Measurements from ENCODE around the gene TNFRSF25. TPM values are rescaled to one million over a fixed set of nuclear protein-coding genes. Genes with fewer than 3 reads are reported as not detected.

The TNFRSF25 gene
- total RNA-seq, 1 donor from 2014 or later, result 8.2 TPM

- no peak overlapping the region for H3K4me3 ChIP-seq
- H3K27ac ChIP-seq, result peak overlapping the region; percentile 58
- ATAC-seq, result peak in 1 of 2 donors; percentile 3
These were observed 6.4 kb upstream of the TNFRSF25 start for GRCh38 chr1:6472391-6472790.

GRCh38 chr1:6471970-6472368 is 6.0 kb upstream of the TNFRSF25 start:
- peaks cover 15% of the 10 kb centered on the region for H3K36me3 ChIP-seq
- DNase-seq (peak; percentile 85), ATAC-seq (peak; percentile 81 to 87)
- peak overlapping the region; percentile 58 for H3K27ac ChIP-seq
- no peak overlapping the region for H3K4me3 ChIP-seq
- no peaks in the 10 kb centered on the region for H3K27me3 ChIP-seq (ENCODE audit: low read depth)
- TF ChIP-seq CTCF (IDR thresholded peaks at IDR 0.05), result no peak
- intact Hi-C loops (cut with DNase I), result no loop called here
- H3K9me3 ChIP-seq, result no peaks in the 10 kb centered on the region
- H3K4me1 ChIP-seq, result peaks cover 7% of the 10 kb centered on the region

More at GRCh38 chr1:6472391-6472790, 6.4 kb upstream of the TNFRSF25 start:
- Histone ChIP-seq H3K4me1 (peaks cover 7% of the 10 kb centered on the region), H3K9me3 (no peaks in the 10 kb centered on the region), H3K36me3 (peaks cover 15% of the 10 kb centered on the region), H3K27me3 (ENCODE audit: low read depth) (no peaks in the 10 kb centered on the region)
- no peak for DNase-seq
- intact Hi-C loops (cut with DNase I), result no loop called here
- peak; percentile 14 for TF ChIP-seq CTCF (IDR thresholded peaks at IDR 0.05)

DNA sequence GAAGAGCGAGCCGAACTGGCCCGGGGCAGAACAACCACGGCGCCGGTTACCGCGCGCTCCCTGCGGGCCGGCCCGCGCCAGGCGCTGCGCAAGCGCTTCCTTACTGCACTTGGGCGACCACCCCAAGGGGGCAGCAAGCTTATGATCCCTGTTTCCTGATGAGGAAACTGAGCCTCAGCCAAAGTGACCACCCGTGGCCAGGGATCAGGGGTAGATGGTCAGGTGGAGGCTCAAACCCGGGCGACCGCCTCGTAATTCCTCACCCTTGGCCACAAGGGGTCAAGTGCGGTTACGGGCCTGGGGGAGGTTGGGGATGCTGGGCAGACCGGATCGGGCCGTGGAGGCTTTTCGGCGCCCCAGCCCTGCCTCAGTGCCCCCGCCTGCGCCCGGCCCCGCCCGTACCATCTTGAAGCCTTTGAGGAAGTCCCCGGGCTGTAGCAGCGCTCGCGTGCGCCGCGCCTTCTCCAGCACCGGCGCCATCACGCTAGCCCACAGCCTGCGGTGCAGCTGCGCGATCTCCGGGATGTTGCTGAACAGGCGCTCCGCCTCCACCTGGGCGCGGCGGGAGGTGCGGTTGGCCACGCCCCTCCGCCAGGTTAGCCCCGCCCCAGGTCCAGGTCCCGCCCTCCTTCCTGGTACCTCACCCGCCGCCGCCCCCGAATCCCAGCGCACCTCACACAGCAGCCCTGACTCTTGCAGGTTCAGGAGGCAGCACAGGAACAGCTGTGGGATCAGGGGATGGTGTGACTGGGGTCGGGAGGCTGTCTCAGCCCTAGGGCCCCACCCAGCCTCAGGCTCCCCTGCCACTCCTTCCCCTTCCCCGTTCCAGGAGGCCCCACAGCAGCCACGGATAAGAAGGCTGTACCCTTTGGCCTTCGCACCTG is 5.4 kb upstream of the TNFRSF25 start:
- ATAC-seq (peak in 1 of 2 donors; percentile 1), DNase-seq (peak; percentile 51)
- Histone ChIP-seq H3K27me3 (ENCODE audit: low read depth) (no peaks in the 10 kb centered on the region), H3K4me1 (peaks cover 7% of the 10 kb centered on the region), H3K36me3 (peaks cover 15% of the 10 kb centered on the region), H3K27ac (peak overlapping the region; percentile 58), H3K9me3 (no peaks in the 10 kb centered on the region), H3K4me3 (no peak overlapping the region)
- no peak for TF ChIP-seq CTCF (IDR thresholded peaks at IDR 0.05)
- intact Hi-C loops (cut with DNase I), result no loop called here

GRCh38 chr1:6470132-6471085 is 4.4 kb upstream of the TNFRSF25 start:
- Histone ChIP-seq H3K36me3 (peaks cover 15% of the 10 kb centered on the region), H3K4me1 (peaks cover 1% of the 10 kb centered on the region), H3K9me3 (no peaks in the 10 kb centered on the region), H3K27me3 (ENCODE audit: low read depth) (no peaks in the 10 kb centered on the region), H3K4me3 (no peak overlapping the region), H3K27ac (no peak overlapping the region)
- intact Hi-C loops (cut with DNase I), result no loop called here
- DNase-seq, result peak; percentile 46
- no peak for TF ChIP-seq CTCF (IDR thresholded peaks at IDR 0.05)
- ATAC-seq, result no peak

- no peak for TF ChIP-seq CTCF (IDR thresholded peaks at IDR 0.05)
- DNase-seq (no peak), ATAC-seq (no peak)
- intact Hi-C loops (cut with DNase I), result no loop called here
- H3K36me3 ChIP-seq, result peaks cover 15% of the 10 kb centered on the region
- peaks cover 5% of the 10 kb centered on the region for H3K27me3 ChIP-seq (ENCODE audit: low read depth)
- H3K4me1 ChIP-seq, result no peaks in the 10 kb centered on the region
- no peaks in the 10 kb centered on the region for H3K9me3 ChIP-seq
- H3K4me3 ChIP-seq, result no peak overlapping the region
- no peak overlapping the region for H3K27ac ChIP-seq
These were observed 2.9 kb upstream of the TNFRSF25 start for GRCh38 chr1:6468729-6469461.

All from lower lobe of right lung (tissue), 2 donors.